ENCODE measurements around the gene LBP. TPM values are rescaled to one million over a fixed set of nuclear protein-coding genes. Genes with fewer than 3 reads are reported as not detected.

LBP gene
- total and polyA plus RNA-seq, 2 donors (not counting 3 experiments of a cell fraction or from before 2014, with no cell fraction given), result 0.03 TPM; not detected in 1

GRCh38 chr20:38325167-38325566 is 21.1 kb upstream of the LBP start:
- POLR2A ChIA-PET, result no interaction called here
- no TSS peak for BruUV-seq (replicated peaks)

More at GRCh38 chr20:38325167-38325566, 21.1 kb upstream of the LBP start:
- H3K36me3 ChIP-seq (ENCODE audit: control insufficient read depth in 2 of 2, extremely low read depth in 1 of 2, insufficient read depth in 2 of 2, low read length in 2 of 2), result no peaks in the 10 kb centered on the region
- intact Hi-C loops (cut with micrococcal nuclease), result loop anchor here (10.0 kb wide), 1 partner anchor 270 kb away; no protein-coding TSS in a partner anchor
- FAIRE-seq, result no peak
- H3K79me2 ChIP-seq (ENCODE audit: control insufficient read depth, insufficient read depth, low read length), result no peaks in the 10 kb centered on the region
- no peak for DNase-seq (ENCODE audit: low read depth, low spot score)
- CTCF ChIA-PET, result interaction anchor here (1.0 to 3.9 kb wide), 5 partner anchors 11 to 267 kb away, joined by 4 to 18 read pairs (median 9); no protein-coding TSS in a partner anchor
- no peaks in the 10 kb centered on the region for H3K9me3 ChIP-seq (replicated peaks; ENCODE audit: control insufficient read depth, insufficient read depth, low read length)
- no peaks in the 10 kb centered on the region for H4K20me1 ChIP-seq (replicated peaks; ENCODE audit: control insufficient read depth, extremely low read depth, insufficient read depth, low read length)
- no peak for TF ChIP-seq MYC (IDR thresholded peaks at IDR 0.05; ENCODE audit: low read depth, low read length)
- TF ChIP-seq GATA2 (IDR thresholded peaks at IDR 0.05; ENCODE audit: insufficient read depth, insufficient read length, low read depth, low read length), result no peak
- TF ChIP-seq POLR2A (IDR thresholded peaks at IDR 0.05; ENCODE audit: low read depth, low read length), result no peak
- TF ChIP-seq CTCF (IDR thresholded peaks at IDR 0.05; ENCODE audit: extremely low read depth in 1 of 2, insufficient read depth in 1 of 2, low read depth in 1 of 2, low read length in 2 of 2), result no peak
- TF ChIP-seq MAX (IDR thresholded peaks at IDR 0.05; ENCODE audit: insufficient read depth, insufficient read length), result no peak
- TF ChIP-seq FOS (IDR thresholded peaks at IDR 0.05; ENCODE audit: borderline replicate concordance, insufficient read depth, low read length), result no peak
- TF ChIP-seq POLR2AphosphoS5 (IDR thresholded peaks at IDR 0.05; ENCODE audit: insufficient read depth, low read depth, low read length), result no peak
- no peak for TF ChIP-seq EZH2 (IDR thresholded peaks at IDR 0.05; ENCODE audit: borderline replicate concordance, low read depth, low read length, severe bottlenecking)
- TF ChIP-seq JUN (IDR thresholded peaks at IDR 0.05; ENCODE audit: borderline replicate concordance, insufficient read depth, insufficient read length, low read depth), result no peak
- H3K4me2 ChIP-seq (ENCODE audit: insufficient read depth, low read length), result no peak overlapping the region
- H3K9me1 ChIP-seq (replicated peaks; ENCODE audit: control insufficient read depth, extremely low read depth, insufficient read depth, low read length), result no peaks in the 10 kb centered on the region
- no peaks in the 10 kb centered on the region for H3K4me1 ChIP-seq (ENCODE audit: control insufficient read depth, extremely low read depth, insufficient read depth, low read length)
- H3K4me3 ChIP-seq (replicated peaks in 1 of 3; ENCODE audit: insufficient read depth in 1 of 3, low read depth in 1 of 3, low read length in 3 of 3), result no peak overlapping the region
- dilution Hi-C loops (cut with MboI; ENCODE audit: extremely low pct_ligation_motif_present, low sequenced_read_pairs), result no loop called here
- H3K9ac ChIP-seq (replicated peaks; ENCODE audit: extremely low read depth, insufficient read depth, low read length), result no peak overlapping the region
- no peak overlapping the region for H3K27ac ChIP-seq (ENCODE audit: insufficient read depth, low read depth, low read length)
- peaks cover 0 to 3% of the 10 kb centered on the region in 2 experiments for H3K27me3 ChIP-seq (ENCODE audit: control insufficient read depth in 2 of 2, insufficient read depth in 2 of 2, low read length in 2 of 2)
- no peak overlapping the region for H2AFZ ChIP-seq (ENCODE audit: low read depth, low read length)

Data from endothelial cell of umbilical vein (primary cell).